Gastroesophageal sphincter (tissue), 4 donors: ENCODE results near the gene SUGCT. TPM values are rescaled to one million over a fixed set of nuclear protein-coding genes. Genes with fewer than 3 reads are reported as not detected.
"Not testable (repeated sequence)": the region's sequence is repeated elsewhere in the genome, so short reads cannot be mapped to it uniquely, and the experiment has no call there.

Experiments
- ATAC-seq: fragments of 150-250 bp; one replicate; pipeline ENCODE4 v1.9.1; 2016; ENCODE audit warnings: mild to moderate bottlenecking, moderate library complexity
- H3K27ac ChIP-seq, 4 donors: fragments of 200-600 bp; sonication (generic) in 3 of 4; 1 replicate in 3 of 4; 2 replicates in 1 of 4; pipeline ENCODE4 v1.5.1; 2016 to 2019
- H3K27me3 ChIP-seq: fragments of 200-600 bp; sonication (generic); one replicate; pipeline ENCODE4 v1.5.1; 2019
- H3K36me3 ChIP-seq, 2 donors: fragments of 200-600 bp; sonication (generic); one replicate each; pipeline ENCODE4 v1.5.1; 2019; ENCODE audit warnings: control low read depth in 1 of 2
- H3K4me1 ChIP-seq, 3 donors: fragments of 200-600 bp; sonication (generic); 1 replicate in 2 of 3; 2 replicates in 1 of 3; pipeline ENCODE4 v1.5.1; 2016 to 2019; ENCODE audit warnings: control low read depth in 2 of 3
- H3K4me3 ChIP-seq, 2 donors: fragments of 200-600 bp; sonication (generic); one replicate each; pipeline ENCODE4 v1.5.1; 2019; ENCODE audit warnings: mild to moderate bottlenecking in 1 of 2, moderate library complexity in 1 of 2
- H3K9me3 ChIP-seq, 3 donors: fragments of 200-600 bp; sonication (generic); one replicate each; pipeline ENCODE4 v1.5.1; 2017 to 2019; ENCODE audit warnings: control low read depth in 2 of 3
- CTCF ChIP-seq, 4 experiments: fragments of 200-600 bp in 2 of 4; fragments of 450-650 bp in 2 of 4; sonication (generic) in 1 of 4; IDR thresholded peaks; one replicate each; pipeline ENCODE4 v1.5.1; 2017 to 2019; ENCODE audit warnings: antibody characterized with exemption in 4 of 4, mild to moderate bottlenecking in 2 of 4, moderate library complexity in 2 of 4
- EP300 ChIP-seq: sonication (generic); formaldehyde crosslinking; IDR thresholded peaks from one replicate; pipeline ENCODE4 v1.6.1; 2017; ENCODE audit warnings: antibody characterized with exemption, mild to moderate bottlenecking
- POLR2A ChIP-seq, 2 donors: fragments of 450-650 bp; IDR thresholded peaks; one replicate each; pipeline ENCODE4 v1.6.1; 2017; ENCODE audit warnings: antibody characterized with exemption in 2 of 2, mild to moderate bottlenecking in 2 of 2, moderate library complexity in 1 of 2
- POLR2AphosphoS5 ChIP-seq: sonication (generic); formaldehyde crosslinking; IDR thresholded peaks from one replicate; pipeline ENCODE4 v1.6.1; 2017; ENCODE audit warnings: antibody characterized with exemption
- WGBS, 2 donors: methylation state at CpG; one replicate each; pipeline ENCODE4 v1.1.5; 2018; ENCODE audit warnings: low coverage in 1 of 2; 5-methylcytosine and 5-hydroxymethylcytosine counted together
- total RNA-seq, 4 donors: library from RNA; depleted of rRNA; stranded (reverse); fragments of >200 nt; gene quantifications; one replicate each; pipeline ENCODE4 v1.1.0, GENCODE V29; 2016

Gene SUGCT
- total RNA-seq, 4 donors from 2014 or later = 1.2 to 17.3 (median 10.8) TPM

GRCh38 chr7:40204581-40204980 is 69.8 kb downstream of the SUGCT start:
- H3K27me3 ChIP-seq = no peaks in the 10 kb centered on the region
- no peaks in the 10 kb centered on the region for H3K9me3 ChIP-seq
- no peak for TF ChIP-seq POLR2A (IDR thresholded peaks at IDR 0.05)
- TF ChIP-seq EP300 = no peak
- TF ChIP-seq CTCF (IDR thresholded peaks at IDR 0.05) = no peak
- TF ChIP-seq POLR2AphosphoS5 = no peak
- no peak overlapping the region for H3K4me3 ChIP-seq
- H3K36me3 ChIP-seq = no peaks in the 10 kb centered on the region
- H3K27ac ChIP-seq = no peak overlapping the region
- ATAC-seq = no peak
- 85 to 100% methylated on average over 1 to 4 of the region's 7 CpGs for WGBS, 2 donors
- peaks cover 8 to 39% (median 9%) of the 10 kb centered on the region in 3 donors for H3K4me1 ChIP-seq

- 67 to 82% methylated on average over 2 of the region's 2 CpGs for WGBS, 2 donors
- no peak for ATAC-seq
- no peak overlapping the region for H3K4me3 ChIP-seq
- H3K27ac ChIP-seq = no peak overlapping the region
- TF ChIP-seq POLR2A (IDR thresholded peaks at IDR 0.05) (no peak), POLR2AphosphoS5 (no peak), EP300 (no peak), CTCF (IDR thresholded peaks at IDR 0.05) (no peak)
- peaks cover 0 to 25% (median 3%) of the 10 kb centered on the region in 3 donors for H3K4me1 ChIP-seq
- no peaks in the 10 kb centered on the region for H3K27me3 ChIP-seq
- no peaks in the 10 kb centered on the region for H3K9me3 ChIP-seq
- H3K36me3 ChIP-seq = no peaks in the 10 kb centered on the region
These were observed 71.2 kb downstream of the SUGCT start for GRCh38 chr7:40205992-40206391.

- no peak for ATAC-seq
- no peak for TF ChIP-seq EP300
- TF ChIP-seq POLR2A (IDR thresholded peaks at IDR 0.05) = no peak
- no peak for TF ChIP-seq POLR2AphosphoS5
- no peak for TF ChIP-seq CTCF (IDR thresholded peaks at IDR 0.05)
- Histone ChIP-seq H3K36me3 (no peaks in the 10 kb centered on the region), H3K27me3 (no peaks in the 10 kb centered on the region), H3K4me3 (no peak overlapping the region), H3K9me3 (no peaks in the 10 kb centered on the region), H3K27ac (peak overlapping the region in 1 of 4 donors; percentile 23), H3K4me1 (no peaks in the 10 kb centered on the region)
- WGBS, 2 donors = 87 to 90% methylated on average over 2 to 4 of the region's 5 CpGs
These were observed 76.6 kb downstream of the SUGCT start for GRCh38 chr7:40211276-40212003.

GRCh38 chr7:40213291-40213690 is 78.5 kb downstream of the SUGCT start:
- WGBS, 2 donors = 76 to 80% methylated on average over 1 to 2 of the region's 2 CpGs
- Histone ChIP-seq H3K4me3 (no peak overlapping the region), H3K9me3 (no peaks in the 10 kb centered on the region), H3K27ac (no peak overlapping the region), H3K36me3 (peaks cover 0 to under 1% of the 10 kb centered on the region in 2 donors), H3K4me1 (no peaks in the 10 kb centered on the region), H3K27me3 (no peaks in the 10 kb centered on the region)
- TF ChIP-seq EP300 = no peak
- no peak for ATAC-seq

GRCh38 chr7:40213856-40214255 is 79.1 kb downstream of the SUGCT start:
- Histone ChIP-seq H3K27ac (no peak overlapping the region), H3K36me3 (peaks cover 0 to 6% of the 10 kb centered on the region in 2 donors), H3K27me3 (no peaks in the 10 kb centered on the region), H3K4me1 (no peaks in the 10 kb centered on the region), H3K4me3 (no peak overlapping the region), H3K9me3 (no peaks in the 10 kb centered on the region)
- 76 to 80% methylated on average over 3 of the region's 3 CpGs for WGBS, 2 donors
- ATAC-seq = no peak
- TF ChIP-seq CTCF (IDR thresholded peaks at IDR 0.05) = no peak
- TF ChIP-seq POLR2A (IDR thresholded peaks at IDR 0.05) = no peak
- TF ChIP-seq POLR2AphosphoS5 = no peak
- TF ChIP-seq EP300 = no peak

GRCh38 chr7:40218612-40219011 is 83.8 kb downstream of the SUGCT start:
- not testable (repeated sequence) for H3K27me3 ChIP-seq, H3K36me3 ChIP-seq, ATAC-seq, H3K4me3 ChIP-seq, H3K9me3 ChIP-seq
- H3K27ac ChIP-seq = peak overlapping the region in 1 of 4 donors; percentile 78
- peaks cover 0 to 18% (median 4%) of the 10 kb centered on the region in 3 donors for H3K4me1 ChIP-seq
- 90 to 96% methylated on average over 6 to 7 of the region's 7 CpGs for WGBS, 2 donors
